OCI-M2 (cell line): ENCODE data around the gene NDUFS6.
"Not testable (repeated sequence)": the region's sequence is repeated elsewhere in the genome, so short reads cannot be mapped to it uniquely, and the experiment has no call there.

Source experiments
- DNase-seq: peaks from one replicate; lab custom pipeline; 2025; ENCODE audit not compliant: unreplicated experiment; lab: John Stamatoyannopoulos, UW

The NDUFS6 gene

DNA sequence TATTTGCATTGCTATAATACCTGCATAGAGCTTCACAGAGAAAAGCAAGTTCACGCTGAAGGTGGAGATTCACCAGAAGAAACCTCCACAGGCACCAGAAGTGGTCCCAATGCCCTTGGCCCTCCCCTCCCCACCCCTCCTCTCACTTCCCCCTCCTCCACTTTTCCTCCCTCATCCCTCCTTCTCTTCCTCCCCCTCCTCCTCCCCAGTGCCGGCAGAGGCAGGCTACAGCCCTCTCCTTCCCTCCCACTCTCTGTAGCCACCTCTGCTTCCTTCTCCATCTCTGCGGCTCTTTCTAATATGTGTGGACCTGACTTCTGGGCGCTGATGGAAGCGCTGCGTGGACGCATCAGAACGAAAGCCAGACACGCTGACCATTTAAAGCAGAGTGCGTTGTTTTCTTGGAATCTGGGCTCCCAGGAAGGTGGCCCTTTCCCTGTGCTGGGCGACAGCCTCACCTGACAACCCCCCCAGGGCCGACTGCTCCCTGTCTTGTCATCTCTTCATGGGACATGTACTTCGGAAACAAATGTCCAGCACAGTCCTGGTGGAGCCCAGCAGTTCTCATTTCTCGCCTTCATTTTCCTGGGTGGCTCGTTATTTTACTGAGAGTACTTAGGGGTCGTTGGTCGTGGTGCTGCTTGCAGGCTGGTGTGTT is 29.5 kb downstream of the NDUFS6 start:
- DNase-seq = no peak

DNA sequence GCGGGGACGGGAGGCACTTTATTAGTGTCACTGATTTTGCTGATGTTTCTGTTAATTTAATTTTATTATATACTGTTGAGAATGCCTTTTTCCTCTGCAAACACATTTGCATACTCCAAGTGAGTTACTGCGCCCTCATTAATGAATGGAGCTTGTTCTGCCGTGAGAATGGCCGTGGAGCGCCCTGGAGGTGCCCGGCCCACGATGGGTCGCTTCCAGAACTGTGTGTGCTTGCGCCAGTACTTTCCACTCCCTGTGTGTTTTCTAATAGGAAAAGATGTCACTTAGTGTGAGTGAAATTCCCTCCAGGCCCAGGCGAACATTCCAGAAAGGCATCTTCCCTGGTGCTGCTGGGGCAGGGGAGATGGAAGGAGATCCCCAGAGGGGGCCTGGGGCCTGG is 30.1 kb downstream of the NDUFS6 start:
- DNase-seq = no peak

DNA sequence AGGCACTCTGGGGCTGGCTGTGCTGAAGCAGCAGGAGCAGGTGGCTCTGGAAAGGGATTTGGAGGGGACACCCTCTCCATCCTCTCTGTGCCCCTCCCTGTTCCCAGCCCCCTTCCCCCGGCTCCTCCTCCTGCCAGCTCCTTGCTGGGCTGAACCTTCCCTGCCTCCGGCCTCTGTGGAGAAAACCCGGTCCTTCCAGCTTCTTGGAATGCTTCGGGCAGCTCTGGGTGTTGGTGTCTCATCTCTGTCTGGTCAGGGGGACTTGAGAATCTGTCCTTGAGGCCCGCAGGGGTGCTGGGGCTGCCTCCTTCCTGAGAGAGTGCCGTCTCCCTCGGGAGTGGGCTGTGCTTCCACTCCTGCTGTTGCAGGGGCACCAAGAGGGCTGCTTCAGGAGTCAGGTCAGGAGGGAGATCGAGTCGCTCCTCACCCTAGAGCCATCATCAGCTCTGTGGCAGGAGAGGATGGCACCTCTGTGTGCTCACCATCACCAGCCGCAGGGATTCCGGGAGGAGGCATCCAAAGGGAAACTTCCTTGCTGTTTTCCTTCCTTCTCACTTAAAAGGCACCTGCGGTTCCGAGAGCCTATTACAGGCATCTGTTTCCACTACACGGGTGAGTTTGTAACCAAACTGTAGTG is 30.6 kb downstream of the NDUFS6 start:
- DNase-seq = no peak

DNA sequence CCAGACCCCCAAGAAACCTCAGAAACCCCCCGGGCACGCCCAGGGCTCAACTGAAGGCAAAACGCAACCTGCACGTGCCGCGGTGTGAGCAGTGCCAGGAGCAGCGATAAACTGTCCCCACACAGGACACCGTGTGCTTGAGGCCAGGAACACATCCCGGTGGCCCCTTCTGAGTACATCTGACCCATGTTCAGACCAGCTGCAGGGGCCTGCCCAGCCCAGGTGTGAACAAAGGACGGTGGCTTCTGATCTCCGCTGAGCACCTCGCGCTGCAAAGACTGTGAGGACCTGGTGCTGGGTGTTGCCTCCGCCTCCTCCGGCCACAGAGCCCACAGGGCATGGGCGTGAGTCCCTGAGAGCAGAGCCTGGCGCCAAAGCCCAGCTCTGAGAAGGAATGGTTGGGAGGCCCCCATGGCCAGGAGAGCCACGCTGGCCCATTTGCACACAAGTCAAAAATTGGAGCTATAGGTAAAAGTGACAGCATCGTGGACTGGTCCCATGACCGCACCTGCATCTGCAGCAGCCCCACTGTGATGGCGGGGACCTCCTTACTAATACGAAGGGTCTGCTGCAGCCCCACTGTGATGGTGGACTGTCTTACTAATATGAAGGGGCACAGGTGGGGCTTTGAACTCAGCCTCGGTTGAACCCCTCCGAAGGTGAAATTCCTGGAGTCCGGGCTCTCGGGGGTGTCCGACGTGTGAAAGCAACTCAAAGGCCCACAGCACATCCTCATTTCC is 31.5 kb downstream of the NDUFS6 start:
- no peak for DNase-seq

DNA sequence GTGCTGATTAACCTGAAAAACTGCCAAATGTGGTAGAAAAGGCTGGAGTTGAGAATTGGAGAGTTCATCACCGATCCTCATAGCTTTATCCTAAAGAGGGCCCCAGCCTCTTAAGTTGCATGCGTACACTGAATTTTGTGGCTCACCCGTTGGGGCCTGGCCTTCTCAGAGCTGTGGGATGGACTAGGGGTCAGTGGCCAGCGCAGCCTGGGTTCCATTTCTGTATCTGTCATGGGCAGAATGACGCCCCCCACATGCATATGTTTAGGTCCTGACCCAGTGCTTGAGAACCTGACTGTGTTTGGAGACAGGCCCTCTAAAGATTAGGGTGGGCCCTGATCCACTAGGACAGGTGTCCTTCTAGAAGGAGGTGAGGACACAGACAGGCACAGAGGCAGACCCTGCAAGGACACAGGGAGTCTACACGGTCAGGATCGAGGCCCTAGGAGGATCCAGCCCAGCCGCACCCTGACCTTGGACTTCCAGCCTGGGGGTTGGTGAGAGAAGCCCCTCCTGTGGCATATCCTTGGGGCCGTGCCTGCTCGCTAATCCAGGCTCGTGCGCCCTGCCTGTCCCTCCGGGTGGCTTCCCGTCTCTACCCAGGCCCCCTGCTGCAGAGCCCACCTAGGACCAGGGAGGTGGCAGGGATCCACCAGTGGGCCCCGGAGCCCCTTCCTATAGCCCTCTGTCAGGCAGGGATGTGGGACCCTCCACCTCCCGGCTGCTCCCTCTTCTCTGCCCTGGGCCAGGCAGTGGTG is 32.2 kb downstream of the NDUFS6 start:
- DNase-seq = no peak

DNA sequence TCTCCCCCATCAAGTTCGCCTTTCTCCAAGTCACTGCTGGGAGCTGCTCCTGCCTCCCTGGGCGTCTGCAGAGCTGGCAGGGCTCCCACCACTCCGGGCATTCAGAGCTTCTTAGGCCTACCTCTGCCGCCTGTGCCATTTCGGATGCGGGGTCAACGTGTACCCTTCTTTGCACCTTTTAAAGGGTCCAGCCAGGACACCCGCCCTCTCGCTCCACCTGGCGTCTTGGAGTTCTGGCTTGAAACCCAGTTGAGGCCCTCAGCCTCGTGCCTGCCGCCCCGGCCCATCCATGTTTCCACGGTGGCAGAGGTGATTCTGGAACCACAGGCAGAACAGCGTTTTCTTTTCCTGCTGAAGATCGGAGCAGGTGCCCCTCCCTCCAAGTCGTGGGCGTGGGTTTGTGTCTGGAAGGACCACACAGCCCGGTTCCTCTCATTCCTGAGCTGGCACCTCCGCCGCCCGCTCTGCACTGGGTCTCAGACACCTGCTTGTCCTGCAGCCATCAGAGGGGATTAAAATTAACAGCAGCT is 32.9 kb downstream of the NDUFS6 start:
- no peak for DNase-seq

DNA sequence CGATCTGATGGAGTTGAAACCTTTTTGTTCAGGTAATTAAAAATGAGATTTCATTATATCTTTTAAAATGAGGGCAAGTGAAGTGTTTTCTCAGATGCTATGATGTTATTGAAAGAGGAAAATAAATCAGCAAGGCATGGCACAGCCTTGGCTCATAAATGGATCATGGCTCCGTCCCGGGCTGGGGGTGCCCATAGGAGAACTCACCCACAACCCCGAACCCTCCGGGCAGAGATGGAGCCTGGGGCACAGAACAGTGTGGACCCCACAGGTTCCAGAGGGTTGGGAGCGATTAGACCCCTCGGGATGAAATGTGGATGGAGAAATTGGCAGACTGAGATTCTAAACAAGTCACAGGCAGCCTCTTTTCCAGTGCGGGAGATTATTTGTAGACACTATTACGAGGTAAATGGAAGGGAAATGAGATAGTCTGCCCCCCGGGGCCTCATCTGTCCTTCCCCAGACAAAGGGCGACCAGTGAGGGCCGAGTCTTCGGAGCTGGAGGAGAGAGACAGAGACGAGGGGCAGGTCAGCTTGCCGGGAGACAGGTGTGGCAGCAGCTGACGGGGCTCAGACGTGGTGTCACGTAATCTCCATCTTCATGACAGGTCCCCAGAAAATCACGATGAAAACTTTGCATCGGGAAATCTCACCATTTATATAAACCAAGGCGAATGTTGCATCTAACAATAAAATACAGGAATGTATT is 33.7 kb downstream of the NDUFS6 start:
- DNase-seq = no peak

DNA sequence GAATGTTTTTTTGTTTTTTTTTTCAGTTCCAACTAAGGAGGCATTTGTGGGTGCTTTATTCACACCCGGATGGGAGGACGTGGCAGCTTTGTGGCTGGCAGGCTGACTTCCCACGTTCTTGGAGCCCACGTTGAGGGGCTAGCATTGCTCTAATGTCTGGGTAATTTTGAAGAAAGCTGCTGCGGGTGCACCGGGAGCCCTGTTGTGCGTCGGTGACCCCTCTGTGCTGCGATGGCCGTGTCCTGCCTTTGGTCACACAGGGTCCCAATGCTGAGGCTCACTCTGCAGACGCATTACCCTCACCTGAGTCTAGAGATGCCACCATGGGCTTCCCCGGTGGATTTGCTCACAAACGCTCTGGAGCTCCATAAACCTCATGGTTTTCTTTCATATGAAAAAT is 34.2 kb downstream of the NDUFS6 start:
- DNase-seq = no peak

DNA sequence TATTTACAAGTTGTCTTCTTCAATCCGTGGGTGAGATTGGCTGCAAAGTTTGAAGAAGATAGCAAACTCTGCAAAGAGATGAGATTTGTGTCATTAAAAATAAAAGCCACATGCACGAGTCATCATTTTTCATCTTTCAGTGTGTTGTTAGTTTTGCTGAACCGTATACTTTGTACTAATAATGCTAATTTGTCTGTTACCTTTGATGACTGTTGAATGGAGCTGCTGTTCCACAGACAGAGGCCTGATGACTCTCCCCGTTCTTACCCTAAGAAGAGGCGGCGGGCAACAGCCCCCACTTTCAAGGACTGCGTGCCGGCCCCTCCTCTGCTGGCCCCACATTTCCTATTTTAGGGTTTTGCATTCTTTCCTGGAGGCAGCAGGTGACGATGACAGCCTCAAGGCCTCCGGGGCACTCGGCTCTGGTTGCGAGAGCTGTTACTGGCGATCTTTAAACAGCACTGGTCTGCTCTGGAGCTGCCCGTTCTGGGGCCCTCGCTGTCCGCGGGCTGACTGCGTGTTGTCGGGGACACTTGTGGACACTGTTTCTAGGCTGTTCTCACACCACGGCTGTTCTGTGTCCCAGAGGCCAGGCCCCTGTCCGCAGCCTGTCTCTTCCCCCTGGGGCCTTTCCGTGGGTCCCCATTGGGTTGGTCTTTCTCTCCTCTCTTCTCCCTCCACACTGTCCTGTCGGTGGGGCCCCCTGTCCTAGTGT is 35.1 kb downstream of the NDUFS6 start:
- no peak for DNase-seq

DNA sequence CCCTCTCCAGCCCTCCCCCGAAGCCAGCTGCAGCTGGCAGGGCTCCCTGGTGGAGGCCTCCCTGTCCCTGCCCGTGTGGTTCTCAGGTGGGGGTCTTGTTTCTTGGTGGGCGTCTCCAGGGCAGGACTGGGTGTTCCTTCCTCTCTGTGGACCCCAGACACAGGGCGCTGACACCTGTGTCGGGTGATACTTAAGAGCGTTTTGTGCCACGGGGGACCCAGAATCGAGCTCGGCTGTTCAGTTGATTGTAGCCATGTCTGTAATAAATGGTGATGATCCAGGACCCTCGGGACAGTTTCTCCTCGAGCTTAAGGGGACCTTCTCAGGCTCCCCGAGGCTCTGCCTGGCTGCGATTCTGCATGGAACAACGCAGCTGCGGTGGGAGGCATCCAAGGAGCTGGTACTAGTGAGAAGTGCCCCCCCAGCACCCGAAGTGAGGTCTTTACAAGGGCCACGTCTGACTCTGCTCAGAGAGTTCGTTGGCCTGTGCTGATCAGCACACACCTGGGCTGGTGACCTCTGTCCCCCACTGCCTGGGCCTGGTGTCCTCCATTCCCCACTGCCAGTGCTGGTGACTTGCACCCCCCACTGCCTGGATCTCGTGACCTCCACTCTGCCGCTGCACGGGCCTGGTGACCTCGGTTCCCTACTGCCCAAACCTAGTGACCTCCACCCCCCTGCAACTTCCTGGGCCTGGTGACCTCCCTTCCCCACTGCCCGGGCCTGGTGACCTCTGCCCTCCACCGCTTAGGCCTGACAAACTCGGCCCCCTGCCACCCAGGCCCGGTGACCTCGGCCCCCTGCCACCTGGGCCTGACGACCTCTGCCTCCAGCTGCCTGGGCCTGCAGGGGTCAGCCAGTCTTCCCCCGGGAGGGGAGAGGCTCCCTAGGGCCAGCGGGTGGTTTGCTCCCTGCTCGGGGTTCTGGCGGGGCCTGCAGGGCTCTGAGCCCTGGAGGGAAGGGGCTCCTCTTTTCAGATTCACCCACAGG is 36.0 kb downstream of the NDUFS6 start:
- no peak for DNase-seq

DNA sequence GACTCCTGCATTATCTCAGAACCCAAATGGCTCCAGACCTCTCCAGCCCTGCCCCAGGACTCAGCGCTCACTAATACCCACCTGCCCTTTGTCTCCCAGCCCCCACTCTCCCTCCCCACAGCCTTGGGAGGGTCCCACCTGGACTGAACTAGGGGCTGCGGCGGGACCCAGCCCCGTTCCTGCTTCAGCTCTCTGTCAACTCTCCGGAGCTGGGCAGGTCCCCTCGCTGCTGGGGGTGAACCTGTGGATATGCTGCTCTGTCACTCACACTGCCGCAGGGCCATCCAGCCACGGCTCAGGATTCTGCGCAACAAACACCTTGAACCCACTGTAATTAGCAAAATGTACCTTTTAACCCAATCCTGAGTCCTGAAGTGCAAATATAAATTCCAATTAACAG is 36.8 kb downstream of the NDUFS6 start:
- DNase-seq = no peak

DNA sequence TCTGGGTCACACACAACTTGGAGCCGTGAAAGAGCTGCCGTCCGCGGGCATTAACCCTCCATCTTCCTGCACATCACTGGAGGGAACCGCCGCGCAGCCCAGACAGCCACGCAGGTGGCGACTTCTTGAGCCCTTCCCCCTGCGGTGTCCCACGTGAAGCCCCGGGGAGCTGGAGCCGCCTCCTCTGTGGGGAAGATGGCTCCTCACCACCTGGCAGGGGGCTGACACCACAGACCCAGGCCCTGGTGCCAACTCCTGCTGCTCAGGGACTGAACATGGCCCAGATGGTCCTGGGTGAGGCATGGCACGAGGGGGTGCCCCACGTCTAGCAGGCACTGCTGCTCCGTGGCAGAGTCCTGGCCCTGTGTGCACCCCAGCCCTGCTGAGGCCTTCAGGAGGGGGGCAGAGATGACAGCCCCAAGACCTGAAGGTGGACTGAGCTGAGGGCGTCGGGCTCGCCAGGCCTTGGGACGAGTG is 38.9 kb downstream of the NDUFS6 start:
- DNase-seq = no peak

DNA sequence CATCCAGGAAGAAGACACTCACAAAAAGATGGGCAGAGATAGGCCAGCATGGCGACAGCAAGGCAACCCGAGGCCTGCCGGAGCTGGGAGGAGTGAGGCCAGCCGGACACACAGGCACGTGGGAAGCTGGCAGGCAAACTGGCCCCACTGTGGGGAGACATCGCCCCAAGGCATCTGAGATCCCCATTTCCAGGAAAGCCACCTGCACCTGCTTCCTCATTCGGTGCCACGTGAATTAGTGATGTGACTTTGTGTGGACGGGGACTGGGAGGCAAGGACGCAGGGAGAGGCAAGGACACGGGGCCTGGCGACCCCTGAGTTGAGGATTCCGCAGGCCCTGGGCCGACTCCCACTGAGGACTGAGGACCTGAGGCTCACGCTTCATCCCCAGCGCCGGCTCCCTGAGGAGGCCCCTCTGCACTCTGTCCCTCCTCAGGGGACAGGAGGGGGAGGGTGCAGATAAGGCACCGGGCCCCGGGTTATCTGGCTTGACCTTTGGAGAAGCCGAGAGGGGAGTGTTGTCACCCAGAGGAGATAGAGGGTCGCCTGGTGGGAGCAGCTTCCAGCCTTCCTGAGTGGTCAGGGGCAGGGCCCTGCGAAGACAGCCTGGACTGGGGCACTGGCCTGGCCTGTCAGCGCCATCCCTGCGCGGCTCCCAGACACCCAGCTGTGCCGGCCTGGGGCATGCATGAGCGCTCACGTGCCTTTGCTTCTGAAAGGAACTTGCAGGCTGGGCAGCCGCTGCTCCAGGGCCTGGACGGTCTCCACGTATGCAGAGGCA is 39.7 kb downstream of the NDUFS6 start:
- no peak for DNase-seq

DNA sequence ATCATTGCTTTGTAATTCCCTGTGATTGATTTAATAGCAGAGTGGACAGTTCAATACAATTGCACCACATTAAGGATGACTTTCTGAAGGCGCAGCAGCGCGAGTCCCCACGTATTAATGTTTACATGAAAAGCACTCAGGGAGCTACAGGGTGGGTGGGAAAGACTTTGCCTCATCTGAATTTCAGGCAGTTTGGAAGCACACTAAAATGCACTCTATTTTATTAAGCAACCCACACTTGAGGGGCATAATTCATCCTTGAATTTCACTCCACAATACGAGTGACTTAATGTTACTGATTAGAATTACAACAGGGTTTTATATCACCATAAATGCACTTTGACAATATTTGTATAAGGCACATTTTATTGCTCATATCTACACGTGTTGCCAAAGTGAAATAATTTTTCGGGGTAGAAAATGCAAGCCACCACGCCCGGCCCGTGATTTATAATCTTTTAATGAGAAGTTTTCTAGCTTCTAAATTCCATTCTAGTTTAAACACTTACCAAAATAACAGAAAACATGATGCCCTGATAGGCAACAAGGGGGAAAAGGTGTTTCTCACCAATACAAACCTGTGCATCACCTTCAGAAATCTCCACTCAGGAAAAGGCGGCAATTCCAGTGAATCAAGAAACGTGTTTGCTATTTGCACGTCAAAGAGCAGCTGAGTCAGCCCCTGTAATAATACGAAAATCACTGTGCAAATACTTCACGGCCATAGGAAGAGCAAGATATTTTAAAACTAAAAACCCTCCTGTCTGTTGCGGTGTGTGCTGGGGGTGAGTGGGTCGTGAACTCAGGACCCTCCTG is 41.0 kb downstream of the NDUFS6 start:
- no peak for DNase-seq

DNA sequence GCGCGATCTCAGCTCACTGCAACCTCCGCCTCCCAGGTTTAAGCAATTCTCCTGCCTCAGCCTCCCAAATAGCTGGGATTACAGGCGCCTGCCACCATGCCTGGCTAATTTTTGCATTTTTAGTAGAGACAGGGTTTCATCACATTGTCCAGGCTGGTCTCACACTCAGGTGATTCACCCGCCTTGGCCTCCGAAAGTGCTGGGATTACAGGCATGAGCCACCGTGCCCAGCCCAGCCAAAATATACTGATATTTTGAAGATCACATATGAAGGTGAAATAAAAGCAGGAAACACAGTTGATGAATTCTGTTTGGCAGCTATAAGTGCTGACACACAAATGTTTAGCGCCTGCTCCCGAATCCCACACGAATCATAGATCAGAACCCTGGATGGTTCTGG is 42.6 kb downstream of the NDUFS6 start:
- DNase-seq = not testable (repeated sequence)

DNA sequence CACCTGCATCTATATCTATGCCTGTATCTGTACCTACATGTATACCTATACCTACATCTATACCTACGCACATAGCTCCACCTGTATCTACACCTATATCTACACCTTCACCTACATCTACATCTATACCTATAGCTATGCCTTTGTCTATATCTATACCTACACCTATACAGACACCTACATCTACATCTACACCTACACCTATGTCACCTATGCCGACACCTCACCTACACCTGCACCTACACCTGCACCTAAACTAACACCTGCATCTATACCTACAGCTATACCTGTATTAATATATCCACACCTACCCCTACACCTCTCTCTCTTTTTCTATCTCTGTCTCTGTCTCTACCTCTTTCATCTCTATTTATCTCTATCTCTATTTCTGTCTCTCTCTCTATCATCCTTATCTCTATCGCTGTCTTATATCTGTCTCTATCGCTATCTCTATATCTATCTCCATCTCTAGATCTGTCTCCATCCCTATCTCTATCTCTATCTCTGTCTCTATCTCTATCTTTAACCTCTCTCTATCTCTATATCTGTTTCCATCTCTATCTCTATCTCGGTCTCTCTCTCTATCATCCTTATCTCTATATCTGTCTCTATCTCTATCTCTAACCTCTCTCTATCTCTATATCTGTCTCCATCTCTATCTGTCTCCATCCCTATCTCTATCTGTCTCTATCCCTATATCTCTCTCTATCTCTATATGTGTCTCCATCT is 43.7 kb downstream of the NDUFS6 start:
- no peak for DNase-seq

DNA sequence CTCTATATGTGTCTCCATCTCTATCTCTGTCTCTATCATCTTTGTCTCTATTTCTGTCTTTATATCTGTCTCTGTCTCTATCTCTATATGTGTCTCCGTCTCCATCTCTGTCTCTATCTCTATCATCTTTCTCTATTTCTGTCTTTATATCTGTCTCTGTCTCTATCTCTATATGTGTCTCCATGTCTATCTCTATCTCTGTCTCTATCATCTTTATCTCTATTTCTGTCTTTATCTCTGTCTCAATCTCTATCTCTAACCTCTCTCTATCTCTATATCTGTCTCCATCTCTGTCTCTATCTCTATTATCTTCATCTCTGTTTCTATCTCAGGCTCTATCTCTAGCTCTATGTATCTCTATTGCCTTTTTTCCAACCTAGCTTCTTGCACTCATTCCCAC is 44.5 kb downstream of the NDUFS6 start:
- DNase-seq = no peak
